ENCODE results near the gene DDX10. TPM values are rescaled to one million over a fixed set of nuclear protein-coding genes. Genes with fewer than 3 reads are reported as not detected.
"Not testable (repeated sequence)": the region's sequence is repeated elsewhere in the genome, so short reads cannot be mapped to it uniquely, and the experiment has no call there.

The DDX10 gene
- 27.8 TPM for polyA plus RNA-seq (2013, experiment 1 of 2; ENCODE audit: insufficient read length)
- 33.2 TPM for polyA plus RNA-seq (2013, experiment 2 of 2; ENCODE audit: insufficient read length)

DNA sequence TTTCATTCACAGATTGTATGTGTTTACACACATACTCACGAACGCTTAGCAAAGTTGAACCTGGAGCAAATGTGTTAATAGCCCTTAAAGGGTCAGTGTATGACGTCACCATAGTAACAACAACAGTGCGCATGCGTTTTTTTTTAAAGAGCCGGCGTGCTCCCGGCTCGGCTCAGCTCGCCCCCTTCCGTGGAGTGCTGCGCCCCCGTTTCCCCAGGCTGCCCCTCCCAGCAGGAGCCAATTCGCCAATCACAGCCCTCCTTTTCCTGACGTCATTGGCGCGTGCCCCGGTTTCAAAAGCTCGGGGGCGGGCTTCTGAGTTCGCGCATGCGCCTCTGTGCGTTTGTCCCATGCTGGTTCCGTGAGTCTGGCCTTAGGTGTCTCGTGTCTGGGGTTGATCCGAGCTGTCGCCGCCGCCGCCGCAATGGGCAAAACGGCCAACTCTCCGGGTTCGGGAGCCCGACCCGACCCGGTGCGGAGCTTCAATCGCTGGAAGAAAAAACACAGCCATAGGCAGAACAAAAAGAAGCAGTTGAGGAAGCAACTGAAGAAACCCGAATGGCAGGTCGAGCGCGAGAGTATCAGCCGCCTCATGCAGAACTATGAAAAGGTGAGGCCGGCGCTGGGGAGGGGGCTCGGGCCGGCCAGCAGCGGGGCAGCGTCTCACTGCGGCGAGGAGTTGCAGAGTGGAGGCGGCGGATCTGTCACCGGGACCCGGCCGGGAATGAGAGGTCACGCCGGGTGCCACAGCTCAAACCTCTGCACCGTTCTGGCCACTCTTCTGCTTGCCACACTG is at the start of gene DDX10:
Gene DDX10 (plus strand): TSS at position 340 of the 796 bp plus-strand sequence. CDS start 85 bp downstream, at position 425.
- peak; percentile 99 for DNase-seq

- peak; percentile 51 for DNase-seq
These were observed 48.3 kb upstream of the DDX10 start for GRCh38 chr11:108616549-108616948.

GRCh38 chr11:108617055-108617454 is 47.8 kb upstream of the DDX10 start:
- DNase-seq: no peak

GRCh38 chr11:108618529-108618928 is 46.3 kb upstream of the DDX10 start:
- no peak for DNase-seq

GRCh38 chr11:108620958-108621772 is 43.7 kb upstream of the DDX10 start:
- DNase-seq: no peak

DNA sequence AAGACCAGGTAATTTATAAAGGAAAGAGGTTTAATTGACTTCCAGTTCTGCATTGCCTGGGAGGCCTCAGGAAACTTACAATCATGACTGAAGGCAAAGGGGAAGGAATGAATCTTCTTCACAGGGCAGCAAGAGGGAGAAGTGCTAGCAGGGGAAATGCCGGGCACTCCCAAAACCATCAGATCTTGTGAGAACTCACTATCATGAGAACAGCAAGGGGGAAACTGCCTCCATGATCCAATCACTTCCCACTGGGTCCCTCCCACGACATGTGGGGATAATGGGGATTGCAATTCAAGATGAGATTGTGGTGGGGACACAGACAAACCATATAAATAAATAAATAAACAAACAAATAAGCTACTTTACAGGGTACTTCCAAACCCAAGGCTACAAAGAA is 42.5 kb upstream of the DDX10 start:
- DNase-seq: no peak

DNA sequence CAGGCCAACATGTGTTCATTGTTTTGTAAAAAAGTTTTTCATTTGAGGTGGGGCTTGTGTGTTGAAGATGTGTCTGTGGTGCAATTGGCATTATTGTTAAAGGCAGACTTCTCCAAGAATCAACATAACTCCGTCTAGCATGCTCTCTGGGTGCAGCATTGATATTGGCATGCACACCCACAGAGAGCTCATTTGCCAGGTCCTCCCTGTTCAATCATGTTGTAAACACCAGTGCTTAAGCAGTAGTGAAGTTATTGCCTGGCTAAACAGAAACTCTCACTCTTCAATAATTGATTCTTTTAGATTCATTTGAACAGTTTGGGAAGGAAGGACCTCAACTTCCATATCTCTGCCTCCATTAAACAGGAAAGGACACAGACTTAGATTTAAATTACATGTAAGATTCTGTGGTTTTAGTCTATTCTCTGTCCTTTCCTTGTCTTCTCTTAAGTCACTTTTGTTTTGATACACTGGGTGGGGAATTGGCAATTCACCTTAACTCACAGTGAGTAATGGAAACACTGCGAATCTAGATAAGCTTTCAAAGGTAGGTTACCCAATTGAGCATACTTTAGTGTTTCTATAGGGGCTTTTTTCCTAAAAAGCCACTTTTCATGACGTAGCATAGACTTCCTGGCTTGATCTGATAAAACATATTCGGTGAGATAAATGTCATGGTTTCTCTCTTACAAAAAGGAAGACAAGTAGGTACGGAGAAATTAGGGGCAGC is 40.5 kb upstream of the DDX10 start:
- no peak for DNase-seq

- no peak for DNase-seq
These were observed 36.5 kb upstream of the DDX10 start for GRCh38 chr11:108628326-108628725.

GRCh38 chr11:108628812-108629211 is 36.1 kb upstream of the DDX10 start:
- DNase-seq: no peak

DNA sequence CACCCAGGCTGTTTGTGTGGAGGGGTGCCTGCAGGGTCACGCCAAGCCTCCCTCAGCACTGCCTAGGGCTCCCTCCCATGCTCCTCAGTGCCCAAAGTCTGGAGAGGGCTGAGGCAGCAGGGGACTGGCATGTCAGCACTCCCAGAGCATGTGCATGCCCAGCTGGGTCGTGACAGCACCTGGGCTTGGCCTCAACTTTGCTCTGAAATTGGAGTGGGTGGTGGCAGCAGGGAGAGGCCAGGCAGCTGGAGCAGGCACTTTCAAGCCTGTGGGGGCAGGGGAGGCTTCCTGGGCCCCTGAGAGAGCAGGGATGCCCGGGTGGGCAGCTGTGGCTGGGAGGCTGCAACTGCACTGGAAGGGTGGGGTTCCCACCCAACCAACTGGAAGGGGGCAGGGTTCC is 35.6 kb upstream of the DDX10 start:
- DNase-seq: no peak

- no peak for DNase-seq
These were observed 32.7 kb upstream of the DDX10 start for GRCh38 chr11:108632041-108632704.

GRCh38 chr11:108635106-108635505 is 29.8 kb upstream of the DDX10 start:
- no peak for DNase-seq

GRCh38 chr11:108636222-108636621 is 28.6 kb upstream of the DDX10 start:
- DNase-seq: no peak

GRCh38 chr11:108639146-108639545 is 25.7 kb upstream of the DDX10 start:
- no peak for DNase-seq

- DNase-seq: not testable (repeated sequence)
These were observed 23.1 kb upstream of the DDX10 start for GRCh38 chr11:108641752-108642151.

DNA sequence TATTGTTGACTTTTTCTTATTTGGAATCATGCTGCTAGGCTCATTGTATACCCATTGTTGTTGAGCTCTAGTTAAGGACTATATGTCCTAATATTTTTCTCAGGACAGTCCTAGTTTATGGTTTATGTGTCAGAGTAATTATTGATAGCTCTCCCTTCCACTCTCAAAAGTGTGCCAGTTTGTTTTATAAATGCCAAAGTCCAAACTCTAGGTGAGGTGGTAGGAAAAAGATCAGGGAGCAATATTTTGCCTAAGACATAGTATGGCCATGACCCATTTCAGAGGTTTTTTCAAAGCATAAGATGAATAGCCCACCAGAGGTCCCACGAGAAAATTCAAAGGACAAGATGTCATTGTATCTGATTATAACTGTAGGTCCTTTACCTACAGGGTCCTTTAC is 20.9 kb upstream of the DDX10 start:
- DNase-seq: no peak

GRCh38 chr11:108645970-108646369 is 18.9 kb upstream of the DDX10 start:
- no peak for DNase-seq

- no peak for DNase-seq
These were observed 17.5 kb upstream of the DDX10 start for GRCh38 chr11:108647387-108647700.

DNA sequence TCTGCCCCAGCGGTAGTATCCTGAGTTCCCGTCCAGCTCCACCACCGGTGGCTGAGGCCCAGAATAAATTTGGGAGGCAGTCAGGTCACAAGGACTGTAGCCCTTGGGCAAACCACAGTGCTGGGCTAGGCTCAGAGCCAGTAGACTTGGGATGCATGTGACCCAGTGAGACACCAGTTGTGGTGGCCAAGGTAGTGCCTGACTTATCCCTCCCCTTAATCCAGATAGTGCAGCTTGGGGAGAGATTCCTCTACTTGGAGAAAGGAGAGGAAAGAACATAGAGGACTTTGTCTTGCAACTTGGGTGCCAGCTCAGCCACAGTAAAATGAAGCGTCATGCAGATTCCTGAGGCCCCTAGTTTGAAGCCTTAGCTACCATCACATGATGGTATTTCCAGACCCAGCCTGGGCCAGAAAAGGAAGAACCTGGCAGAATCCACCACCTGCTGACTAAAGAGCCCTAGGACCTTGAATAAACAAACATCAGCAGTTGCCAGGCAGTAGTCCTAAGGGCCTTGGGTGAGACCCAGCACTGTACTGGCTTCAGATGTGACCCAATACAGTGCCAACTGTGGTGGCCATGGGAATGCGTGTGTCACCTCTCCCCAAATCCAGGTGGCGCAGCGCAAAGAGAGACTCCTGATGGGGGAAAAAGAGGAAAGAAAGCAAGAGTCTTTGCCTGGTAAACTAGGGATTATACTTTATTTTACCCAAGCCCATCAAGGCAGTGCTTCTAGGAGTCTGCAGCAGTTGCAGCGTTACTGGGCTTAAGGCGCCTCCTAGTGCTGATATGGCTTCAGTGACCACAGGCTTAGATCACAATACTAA is 17.0 kb upstream of the DDX10 start:
- DNase-seq: peak; percentile 80

DNA sequence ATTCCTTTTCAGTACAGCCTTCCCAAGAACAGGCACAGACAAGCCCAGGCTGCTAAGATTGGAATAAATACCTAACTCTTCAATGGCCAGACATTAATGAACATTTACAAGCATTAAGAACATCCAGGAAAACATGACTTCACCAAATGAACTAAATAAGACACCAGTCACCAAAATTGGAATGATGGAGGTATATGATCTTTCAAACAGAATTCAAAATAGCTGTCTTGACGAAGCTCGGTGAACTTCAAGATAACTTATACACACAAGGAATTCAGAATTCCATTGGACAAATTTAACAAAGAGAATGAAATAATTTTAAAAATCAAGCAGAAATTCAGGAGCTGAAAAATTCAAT is 16.4 kb upstream of the DDX10 start:
- DNase-seq: no peak

GRCh38 chr11:108654100-108654499 is 10.8 kb upstream of the DDX10 start:
- not testable (repeated sequence) for DNase-seq
